Uterus (tissue), 4 donors: ENCODE measurements around the gene SHOX. TPM values are rescaled to one million over a fixed set of nuclear protein-coding genes. Genes with fewer than 3 reads are reported as not detected.
"Not testable (repeated sequence)": the region's sequence is repeated elsewhere in the genome, so short reads cannot be mapped to it uniquely, and the experiment has no call there.

ENCODE experiments used
- DNase-seq, 2 donors: peaks; one replicate each; pipeline ENCODE4 v3.0.0-alpha.2; 2019 to 2020
- H3K27ac ChIP-seq, 2 donors: fragments of 200-600 bp; sonication (generic); 1 replicate in 1 of 2; 2 replicates in 1 of 2; pipeline ENCODE4 v1.5.1; 2016 to 2018
- H3K27me3 ChIP-seq, 2 donors: fragments of 200-600 bp; sonication (generic); one replicate each; pipeline ENCODE4 v1.5.1; 2018 to 2019; ENCODE audit warnings: control low read depth in 1 of 2
- H3K36me3 ChIP-seq, 2 donors: fragments of 200-600 bp; sonication (generic); one replicate each; pipeline ENCODE4 v1.5.1; 2019; ENCODE audit warnings: control low read depth in 1 of 2
- H3K4me1 ChIP-seq, 2 donors: fragments of 200-600 bp; sonication (generic); one replicate each; pipeline ENCODE4 v1.5.1; 2018 to 2019; ENCODE audit warnings: control low read depth in 1 of 2
- H3K4me3 ChIP-seq, 2 donors: fragments of 200-600 bp; sonication (generic); 1 replicate in 1 of 2; 2 replicates in 1 of 2; pipeline ENCODE4 v1.5.1; 2018 to 2019; ENCODE audit warnings: mild to moderate bottlenecking in 1 of 2
- H3K9me3 ChIP-seq, 2 donors: fragments of 200-600 bp; sonication (generic); one replicate each; pipeline ENCODE4 v1.5.1; 2019; ENCODE audit warnings: control low read depth in 1 of 2
- CTCF ChIP-seq, 4 experiments: fragments of 200-600 bp in 2 of 4; fragments of 450-650 bp in 2 of 4; sonication (generic) in 2 of 4; IDR thresholded peaks; one replicate each; pipeline ENCODE4 v1.5.1; 2016 to 2019; ENCODE audit warnings: antibody characterized with exemption in 4 of 4, mild to moderate bottlenecking in 2 of 4, moderate library complexity in 1 of 4
- POLR2A ChIP-seq, 2 donors: fragments of 450-650 bp; IDR thresholded peaks; one replicate each; pipeline ENCODE4 v1.6.1; 2016; ENCODE audit warnings: antibody characterized with exemption in 2 of 2, mild to moderate bottlenecking in 1 of 2, moderate library complexity in 1 of 2
- intact Hi-C: fragments of 100-400 bp; cut with DNase I; formaldehyde crosslinking; loops from one replicate; pipeline ENCODE4 v1.15.1; 2023; ENCODE audit warnings: low total_unique reads
- total RNA-seq, 4 donors: library from RNA; depleted of rRNA in 3 of 4; stranded (reverse); fragments of >200 nt in 3 of 4; gene quantifications; one replicate each; pipeline versions ENCODE4 v1.1.0 to v1.2.4, GENCODE V29; 2014 to 2023
- donor health status: DM: yes; HTN: yes; CAD: no.

The SHOX gene
- total RNA-seq, 4 donors from 2014 or later: not detected

- intact Hi-C loops: no loop called here
- Histone ChIP-seq H3K27ac (no peak overlapping the region), H3K9me3 (no peaks in the 10 kb centered on the region), H3K4me3 (no peak overlapping the region), H3K27me3 (no peaks in the 10 kb centered on the region), H3K36me3 (no peaks in the 10 kb centered on the region), H3K4me1 (no peaks in the 10 kb centered on the region)
- TF ChIP-seq POLR2A (IDR thresholded peaks at IDR 0.05): no peak
- TF ChIP-seq CTCF (IDR thresholded peaks at IDR 0.05): no peak
- DNase-seq: no peak
Observed at GRCh38 chrX:586351-586750, 44.2 kb upstream of the SHOX start.

DNA sequence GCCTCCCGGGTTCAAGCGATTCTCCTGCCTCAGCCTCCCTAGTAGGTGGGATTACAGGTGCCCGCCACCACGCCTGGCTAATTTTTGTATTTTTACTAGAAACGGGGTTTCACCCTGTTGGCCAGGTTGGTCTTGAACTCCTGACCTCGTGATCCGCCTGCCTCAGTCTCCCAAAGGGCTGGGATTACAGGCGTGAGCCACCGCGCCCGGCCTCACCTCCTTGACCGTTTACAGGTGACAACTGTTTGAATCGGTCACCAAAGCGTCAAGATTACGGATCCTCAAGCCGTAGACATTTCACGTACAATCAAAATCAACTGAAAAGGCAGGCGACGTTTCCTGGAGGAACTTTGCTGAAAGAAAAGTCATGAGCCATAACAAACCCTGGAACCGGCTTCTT lies 41.3 kb upstream of the SHOX start:
- H3K27ac ChIP-seq, H3K27me3 ChIP-seq, DNase-seq, H3K4me3 ChIP-seq, H3K36me3 ChIP-seq, intact Hi-C loops, H3K4me1 ChIP-seq, H3K9me3 ChIP-seq: not testable (repeated sequence)

- H3K36me3 ChIP-seq: no peaks in the 10 kb centered on the region
- H3K27me3 ChIP-seq: no peaks in the 10 kb centered on the region
- no peak for DNase-seq
- intact Hi-C loops: no loop called here
- H3K4me3 ChIP-seq: no peak overlapping the region
- H3K9me3 ChIP-seq: no peaks in the 10 kb centered on the region
- TF ChIP-seq CTCF (IDR thresholded peaks at IDR 0.05) (no peak), POLR2A (IDR thresholded peaks at IDR 0.05) (no peak)
- no peak overlapping the region for H3K27ac ChIP-seq
- H3K4me1 ChIP-seq: no peaks in the 10 kb centered on the region
Observed at GRCh38 chrX:590693-591404, 39.7 kb upstream of the SHOX start.

GRCh38 chrX:599837-600715 lies 30.5 kb upstream of the SHOX start:
- H3K36me3 ChIP-seq: no peaks in the 10 kb centered on the region
- intact Hi-C loops: no loop called here

DNA sequence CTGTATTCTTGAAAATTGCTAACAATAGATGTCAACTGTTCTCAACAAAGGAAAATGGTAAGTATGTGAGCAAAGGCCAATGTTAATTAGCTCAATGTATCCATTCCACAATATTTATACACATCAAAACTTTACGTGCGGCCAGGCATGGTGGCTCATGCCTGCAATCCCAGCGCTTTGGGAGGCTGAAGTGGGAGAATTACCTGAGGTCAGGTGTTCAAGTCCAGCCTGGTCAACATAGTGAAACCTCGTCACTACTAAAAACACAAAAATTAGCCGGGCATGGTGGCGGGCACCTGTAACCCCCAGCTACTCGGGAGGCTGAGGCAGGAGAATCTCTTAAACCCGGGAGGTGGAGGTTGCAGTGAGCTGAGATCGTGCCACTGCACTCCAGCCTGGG lies 27.6 kb upstream of the SHOX start:
- H3K27me3 ChIP-seq, H3K4me1 ChIP-seq, H3K4me3 ChIP-seq, H3K9me3 ChIP-seq, H3K36me3 ChIP-seq, intact Hi-C loops, DNase-seq, H3K27ac ChIP-seq: not testable (repeated sequence)

More at GRCh38 chrX:599837-600715, 30.5 kb upstream of the SHOX start:
- no peak for DNase-seq
- H3K4me3 ChIP-seq: no peak overlapping the region
- H3K27me3 ChIP-seq: no peaks in the 10 kb centered on the region
- no peaks in the 10 kb centered on the region for H3K4me1 ChIP-seq
- no peak overlapping the region for H3K27ac ChIP-seq
- H3K9me3 ChIP-seq: no peaks in the 10 kb centered on the region
- TF ChIP-seq CTCF (IDR thresholded peaks at IDR 0.05) (no peak), POLR2A (IDR thresholded peaks at IDR 0.05) (no peak)

GRCh38 chrX:604616-605015 lies 26.0 kb upstream of the SHOX start:
- H3K36me3 ChIP-seq, H3K4me1 ChIP-seq, H3K4me3 ChIP-seq, DNase-seq, H3K9me3 ChIP-seq, H3K27ac ChIP-seq, intact Hi-C loops, H3K27me3 ChIP-seq: not testable (repeated sequence)

DNA sequence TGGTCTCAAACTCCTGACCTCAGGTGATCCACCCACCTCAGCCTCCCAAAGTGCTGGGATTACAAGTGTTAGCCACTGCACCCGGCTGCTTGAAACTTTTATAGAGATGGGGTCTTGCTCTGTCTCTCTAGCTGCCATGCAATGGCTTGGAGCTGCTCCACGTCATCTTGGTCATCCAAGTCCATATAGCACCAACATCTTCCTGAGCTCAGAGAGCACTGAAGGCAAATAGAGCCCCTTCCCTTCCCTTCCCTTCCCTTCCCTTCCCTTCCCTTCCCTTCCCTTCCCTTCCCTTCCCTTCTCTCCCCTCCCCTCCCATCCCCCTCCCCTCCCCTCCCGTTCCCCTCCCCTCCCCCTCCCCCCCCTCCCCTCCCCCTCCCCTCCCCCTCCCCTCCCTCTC lies 22.5 kb upstream of the SHOX start:
- intact Hi-C loops, H3K36me3 ChIP-seq, H3K9me3 ChIP-seq, H3K27ac ChIP-seq, H3K27me3 ChIP-seq, DNase-seq, H3K4me3 ChIP-seq, H3K4me1 ChIP-seq: not testable (repeated sequence)
